ENCODE results near the gene SQSTM1. TPM values are rescaled to one million over a fixed set of nuclear protein-coding genes. Genes with fewer than 3 reads are reported as not detected.
A peak's percentile ranks its signal among the peaks of the same experiment; 100 is the strongest.

Gene SQSTM1
- total RNA-seq, 2 experiments from 2014 or later: 58.5 to 81.1 TPM

- Histone ChIP-seq H3K4me2 (ENCODE audit: low read length) (no peak overlapping the region), H3K27ac (ENCODE audit: low read depth, low read length, poor library complexity, severe bottlenecking) (peak overlapping the region; percentile 21), H3K9me2 (ENCODE audit: insufficient read depth, low read length) (no peaks in the 10 kb centered on the region), H3K36me3 (ENCODE audit: insufficient read depth, low read length) (peaks cover 87% of the 10 kb centered on the region), H3K9me3 (ENCODE audit: low read length) (peaks cover 5% of the 10 kb centered on the region; the same call in 1 of the 2 replicates), H2AFZ (ENCODE audit: low read length) (no peak overlapping the region), H3K79me2 (ENCODE audit: insufficient read depth, low read depth, low read length) (no peaks in the 10 kb centered on the region), H4K20me1 (ENCODE audit: insufficient read depth, low read length) (no peaks in the 10 kb centered on the region), H3K4me3 (ENCODE audit: low read depth, low read length, poor library complexity, severe bottlenecking) (no peak overlapping the region), H3K4me1 (ENCODE audit: insufficient read depth, low read length, poor library complexity, severe bottlenecking) (peaks cover 10% of the 10 kb centered on the region)
- ChIA-PET CTCF (ENCODE audit: unreplicated experiment) (no interaction called here), POLR2A (no interaction called here)
- no TSS peak for BruUV-seq (replicated peaks)
- intact Hi-C loops (cut with micrococcal nuclease; ENCODE audit: unreplicated experiment): loop anchor here (1.0 kb wide), 1 partner anchor 109 kb away; no protein-coding TSS in a partner anchor
- TF ChIP-seq CTCF (conservative IDR thresholded peaks at IDR 0.05; ENCODE audit: low read length) (peak; percentile 70), EZH2phosphoT487 (IDR thresholded peaks at IDR 0.05; ENCODE audit: borderline replicate concordance, low read depth, low read length) (no peak)
- peak; percentile 63 for DNase-seq (ENCODE audit: low spot score)
Observed at GRCh38 chr5:179866241-179867078, 45.8 kb downstream of the SQSTM1 start.

- no peak overlapping the region for H3K4me2 ChIP-seq (ENCODE audit: low read length)
- no peak overlapping the region for H3K4me3 ChIP-seq (ENCODE audit: low read depth, low read length, poor library complexity, severe bottlenecking)
- no peaks in the 10 kb centered on the region for H3K9me2 ChIP-seq (ENCODE audit: insufficient read depth, low read length)
- H3K79me2 ChIP-seq (ENCODE audit: insufficient read depth, low read depth, low read length): no peaks in the 10 kb centered on the region
- ChIA-PET CTCF (ENCODE audit: unreplicated experiment) (no interaction called here), POLR2A (no interaction called here)
- H3K4me1 ChIP-seq (ENCODE audit: insufficient read depth, low read length, poor library complexity, severe bottlenecking): peaks cover 10% of the 10 kb centered on the region
- TF ChIP-seq EZH2phosphoT487 (IDR thresholded peaks at IDR 0.05; ENCODE audit: borderline replicate concordance, low read depth, low read length) (no peak), CTCF (conservative IDR thresholded peaks at IDR 0.05; ENCODE audit: low read length) (0 out of 2 replicates have a peak, but pooled peaks have one; percentile 27)
- no peak overlapping the region for H2AFZ ChIP-seq (ENCODE audit: low read length)
- peak overlapping the region; percentile 21 for H3K27ac ChIP-seq (ENCODE audit: low read depth, low read length, poor library complexity, severe bottlenecking)
- no peak for DNase-seq (ENCODE audit: low spot score)
- H3K9me3 ChIP-seq (ENCODE audit: low read length): peaks cover 2% of the 10 kb centered on the region; the same call in 1 of the 2 replicates
- no peaks in the 10 kb centered on the region for H4K20me1 ChIP-seq (ENCODE audit: insufficient read depth, low read length)
- H3K36me3 ChIP-seq (ENCODE audit: insufficient read depth, low read length): peaks cover 82% of the 10 kb centered on the region
- intact Hi-C loops (cut with micrococcal nuclease; ENCODE audit: unreplicated experiment): no loop called here
- no TSS peak for BruUV-seq (replicated peaks)
Observed at GRCh38 chr5:179867079-179867465, 46.4 kb downstream of the SQSTM1 start.

- ChIA-PET CTCF (ENCODE audit: unreplicated experiment) (no interaction called here), POLR2A (interaction anchor here (1.1 kb wide), 1 partner anchor 9 kb away, joined by 6 read pairs; no protein-coding TSS in a partner anchor)
- TF ChIP-seq EZH2phosphoT487 (IDR thresholded peaks at IDR 0.05; ENCODE audit: borderline replicate concordance, low read depth, low read length) (no peak), CTCF (conservative IDR thresholded peaks at IDR 0.05; ENCODE audit: low read length) (no peak)
- no TSS peak for BruUV-seq (replicated peaks)
- Histone ChIP-seq H3K4me2 (ENCODE audit: low read length) (no peak overlapping the region), H3K4me1 (ENCODE audit: insufficient read depth, low read length, poor library complexity, severe bottlenecking) (peaks cover 10% of the 10 kb centered on the region), H3K36me3 (ENCODE audit: insufficient read depth, low read length) (peaks cover 78% of the 10 kb centered on the region), H3K27ac (ENCODE audit: low read depth, low read length, poor library complexity, severe bottlenecking) (peak overlapping the region; percentile 21), H2AFZ (ENCODE audit: low read length) (no peak overlapping the region), H3K4me3 (ENCODE audit: low read depth, low read length, poor library complexity, severe bottlenecking) (no peak overlapping the region), H4K20me1 (ENCODE audit: insufficient read depth, low read length) (no peaks in the 10 kb centered on the region), H3K9me2 (ENCODE audit: insufficient read depth, low read length) (no peaks in the 10 kb centered on the region), H3K79me2 (ENCODE audit: insufficient read depth, low read depth, low read length) (no peaks in the 10 kb centered on the region), H3K9me3 (ENCODE audit: low read length) (no peaks in the 10 kb centered on the region)
- intact Hi-C loops (cut with micrococcal nuclease; ENCODE audit: unreplicated experiment): no loop called here
- DNase-seq (ENCODE audit: low spot score): no peak
Observed at GRCh38 chr5:179867476-179867875, 46.8 kb downstream of the SQSTM1 start.

Measured in OCI-LY7 (cell line).